GDM1 (cell line): Measurements from ENCODE around the gene OR2A12.
"Not testable (repeated sequence)": the region's sequence is repeated elsewhere in the genome, so short reads cannot be mapped to it uniquely, and the experiment has no call there.

Experiments
- DNase-seq: peaks from one replicate; lab custom pipeline; 2025; lab: John Stamatoyannopoulos, UW

Gene OR2A12

DNA sequence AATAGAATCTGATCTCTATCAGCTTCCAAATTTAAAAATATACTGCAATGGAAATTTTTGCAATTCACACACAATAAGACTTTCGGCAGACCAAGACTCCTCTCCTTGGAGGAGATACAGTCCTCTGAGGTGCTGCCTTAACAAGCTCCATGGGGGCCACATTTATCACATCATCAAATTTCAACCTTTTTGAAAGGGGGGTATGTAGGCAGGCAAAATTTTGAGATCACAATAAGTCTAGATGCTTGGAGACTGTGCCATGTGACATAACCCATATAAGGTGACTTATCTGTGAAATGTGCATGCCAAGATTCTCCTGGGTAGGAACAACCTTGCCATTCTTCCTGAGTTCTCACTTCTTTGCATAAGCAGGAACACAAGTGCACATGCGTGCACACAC is at the start of gene OR2A12:
TSS of gene OR2A12 (plus strand) at position 301 of the 400 bp plus-strand sequence. CDS start 8,830 bp downstream, outside the sequence.
- DNase-seq, result no peak

DNA sequence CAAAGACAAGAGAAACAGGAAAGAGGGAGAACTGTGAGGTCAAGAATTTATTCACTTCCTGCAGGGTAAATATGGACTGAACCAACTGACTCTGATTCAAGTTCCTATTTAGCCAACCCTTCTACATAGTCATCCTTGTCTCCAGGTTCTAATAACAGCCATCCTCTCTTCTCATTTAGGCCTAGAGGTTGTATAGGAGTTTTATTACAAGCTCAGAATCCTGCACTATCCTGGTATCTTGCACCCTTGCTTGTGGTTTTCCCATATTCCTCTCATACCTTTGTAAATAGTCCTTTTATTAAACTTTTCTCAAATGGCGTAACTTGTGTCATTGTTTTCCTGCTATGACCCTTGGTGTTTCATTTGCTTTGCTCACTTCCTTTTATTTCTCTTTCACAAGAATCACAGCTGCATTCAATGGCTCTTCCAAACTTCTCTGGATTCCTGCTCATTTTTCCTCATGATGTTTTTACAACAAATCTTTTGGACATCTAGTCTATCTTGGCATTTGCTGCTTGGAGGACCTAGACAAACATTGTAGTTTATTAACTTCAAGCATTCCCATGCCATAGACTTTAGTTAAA is 49.7 kb upstream of the OR2A12 start:
- DNase-seq, result no peak

GRCh38 chr7:144037414-144038035 is 48.6 kb upstream of the OR2A12 start:
- DNase-seq, result no peak

DNA sequence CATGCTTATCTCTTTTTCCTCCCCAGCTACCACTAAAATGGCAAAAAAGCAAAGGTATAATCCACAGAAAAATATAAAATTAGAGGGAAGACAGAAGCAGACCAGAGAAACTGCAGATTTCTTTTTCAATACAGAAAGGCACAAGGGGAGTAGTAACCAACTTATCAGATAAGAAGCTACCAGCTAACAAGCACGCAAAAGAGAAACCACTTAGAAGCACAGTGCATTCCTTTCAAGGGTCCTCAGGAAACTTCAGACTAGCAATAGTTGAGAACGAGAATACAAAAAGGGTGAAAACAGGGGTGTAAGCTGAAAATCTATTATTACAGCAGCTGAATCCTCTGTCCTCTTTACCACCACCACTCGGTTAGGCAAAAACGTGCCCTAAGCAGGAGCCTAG is 47.2 kb upstream of the OR2A12 start:
- no peak for DNase-seq

GRCh38 chr7:144048648-144049047 is 37.4 kb upstream of the OR2A12 start, which contains the start of gene OR2A5:
OR2A5 (plus strand) TSS chr7:144048948; CDS start chr7:144050402, 1,454 bp downstream.
- no peak for DNase-seq

DNA sequence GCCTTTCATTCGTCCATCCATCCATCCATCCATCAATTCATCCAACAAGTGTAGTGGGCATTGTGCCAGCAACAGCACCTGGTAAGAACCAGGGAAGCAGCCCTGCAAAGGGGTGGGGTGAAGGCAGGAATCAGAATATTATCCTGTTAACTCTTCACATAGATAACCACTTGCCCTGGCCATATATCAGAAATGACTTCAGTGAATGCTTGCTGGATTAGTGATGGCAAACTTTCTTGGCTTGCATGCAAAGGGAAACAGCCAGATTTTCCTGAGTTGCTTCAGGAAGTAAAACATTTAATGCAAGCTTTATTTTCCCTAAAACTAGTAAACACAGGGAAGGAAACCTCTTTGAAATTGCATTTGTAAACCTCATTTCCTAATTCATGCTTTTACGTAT is 36.6 kb upstream of the OR2A12 start:
- DNase-seq, result no peak

DNA sequence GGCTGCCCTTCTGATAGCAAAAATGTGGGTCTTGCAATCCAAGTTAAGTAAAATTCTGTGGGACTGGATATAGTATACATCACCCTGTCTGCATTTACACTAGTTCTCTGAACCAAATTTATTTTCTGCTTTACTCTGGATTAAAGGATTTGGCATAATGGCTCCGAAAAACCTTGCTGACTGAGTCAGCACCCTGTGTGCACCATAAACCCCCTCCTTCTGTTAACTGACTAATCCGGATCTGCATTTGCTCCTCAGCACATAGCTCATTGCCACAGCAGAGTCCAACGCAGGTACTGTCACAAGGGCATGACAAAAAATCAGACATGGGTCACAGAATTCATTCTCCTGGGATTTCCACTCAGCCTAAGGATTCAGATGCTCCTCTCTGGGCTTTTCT is 36.0 kb upstream of the OR2A12 start:
- no peak for DNase-seq

DNA sequence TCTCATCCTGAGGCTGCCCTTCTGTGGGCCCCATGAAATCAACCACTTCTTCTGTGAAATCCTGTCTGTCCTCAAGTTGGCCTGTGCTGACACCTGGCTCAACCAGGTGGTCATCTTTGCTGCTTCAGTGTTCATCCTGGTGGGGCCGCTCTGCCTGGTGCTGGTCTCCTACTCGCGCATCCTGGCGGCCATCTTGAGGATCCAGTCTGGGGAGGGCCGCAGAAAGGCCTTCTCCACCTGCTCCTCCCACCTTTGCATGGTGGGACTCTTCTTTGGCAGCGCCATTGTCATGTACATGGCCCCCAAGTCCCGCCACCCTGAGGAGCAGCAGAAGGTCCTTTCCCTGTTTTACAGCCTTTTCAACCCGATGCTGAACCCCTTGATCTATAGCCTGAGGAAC is 35.2 kb upstream of the OR2A12 start:
- DNase-seq, result not testable (repeated sequence)

- DNase-seq, result no peak
Measured at GRCh38 chr7:144057954-144058353, 28.1 kb upstream of the OR2A12 start.

- DNase-seq, result no peak
Measured at GRCh38 chr7:144063710-144064109, 22.4 kb upstream of the OR2A12 start.

DNA sequence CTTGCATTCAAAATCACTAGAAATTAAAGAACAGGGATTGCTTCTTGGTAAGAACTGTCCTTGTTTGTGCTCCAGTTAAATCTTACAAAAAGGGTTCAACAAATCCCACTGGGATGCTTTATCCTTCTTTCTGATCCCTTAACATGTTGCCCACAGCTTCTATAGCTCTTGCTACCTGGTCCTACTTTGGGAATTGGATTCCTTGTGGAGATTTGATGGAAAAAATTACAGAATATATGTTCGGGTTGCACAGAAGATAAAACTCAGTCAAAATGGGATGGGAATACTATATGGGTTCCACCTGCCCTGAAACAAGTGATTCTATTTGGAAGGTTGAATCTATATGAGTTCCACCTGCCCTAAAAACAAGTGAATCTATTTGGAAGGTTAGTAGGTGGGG is 16.6 kb upstream of the OR2A12 start, which contains the start of gene OR2A25:
TSS of gene OR2A25 (plus strand) at position 301 of the 400 bp plus-strand sequence. CDS start 4,409 bp downstream, outside the sequence.
- DNase-seq, result no peak

- DNase-seq, result no peak
Measured at GRCh38 chr7:144069953-144070352, 16.1 kb upstream of the OR2A12 start.

GRCh38 chr7:144074374-144074773 is 11.7 kb upstream of the OR2A12 start:
- no peak for DNase-seq

- no peak for DNase-seq
Measured at GRCh38 chr7:144086730-144087129, 652 bp downstream of the OR2A12 start.

DNA sequence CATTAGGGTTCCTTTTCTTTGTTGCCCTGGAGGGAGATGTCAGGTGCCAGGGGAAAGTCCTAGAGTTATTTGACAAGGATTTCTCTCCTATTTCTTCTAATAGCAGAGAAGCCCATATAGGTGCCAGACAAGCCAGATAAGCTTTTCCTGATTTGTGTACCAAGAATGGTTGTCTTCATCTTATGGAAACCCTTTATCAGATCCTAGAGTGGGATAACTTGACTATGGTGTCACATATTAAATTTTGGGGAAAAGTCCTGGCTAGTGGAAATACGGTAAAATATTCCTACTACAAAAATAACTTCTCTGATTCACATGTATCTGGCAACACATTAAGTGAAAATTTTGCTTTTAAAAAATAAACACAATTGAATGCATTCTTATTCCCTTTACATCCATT is 1.2 kb downstream of the OR2A12 start:
- no peak for DNase-seq

GRCh38 chr7:144090667-144091066 is 4.6 kb downstream of the OR2A12 start:
- DNase-seq, result no peak

- DNase-seq, result no peak
Measured at GRCh38 chr7:144098776-144099175, 12.7 kb downstream of the OR2A12 start.

DNA sequence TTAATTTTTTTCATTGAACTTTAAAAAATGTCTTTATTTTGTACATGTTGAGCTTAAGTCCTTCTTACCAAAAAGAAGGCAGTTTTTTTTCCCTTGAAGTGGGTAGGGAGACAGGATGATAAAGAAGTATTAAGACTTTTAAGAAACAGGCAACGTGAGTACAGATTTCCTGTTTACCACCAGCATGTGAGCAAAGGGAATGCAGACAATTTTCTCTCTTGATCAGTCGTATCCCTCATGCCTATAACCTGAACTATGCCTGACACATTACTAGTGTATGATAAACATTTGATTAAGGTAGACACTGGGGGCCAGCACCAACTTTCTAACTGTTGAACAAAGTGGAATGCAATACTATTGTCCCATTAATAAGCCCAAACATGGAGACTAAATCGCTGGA is 14.5 kb downstream of the OR2A12 start:
- no peak for DNase-seq

DNA sequence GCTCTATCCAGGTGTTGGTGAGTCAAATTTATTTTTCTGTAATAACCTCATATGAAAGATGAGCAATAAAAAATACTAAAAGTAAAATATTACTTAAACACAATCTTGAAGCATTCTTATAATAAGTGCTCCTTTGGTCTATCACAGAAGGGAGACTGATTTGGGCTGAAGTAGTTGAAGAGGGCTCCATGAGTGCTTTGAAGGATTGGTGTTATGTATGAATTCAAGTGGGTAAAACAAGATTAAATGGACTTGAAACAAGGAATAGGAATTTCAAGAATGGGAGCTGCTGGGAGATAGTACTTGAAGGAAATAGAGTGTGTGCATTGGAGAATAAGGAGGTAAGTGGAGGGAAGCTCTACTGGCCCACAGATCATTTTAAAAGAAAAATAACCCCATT is 16.0 kb downstream of the OR2A12 start:
- no peak for DNase-seq

DNA sequence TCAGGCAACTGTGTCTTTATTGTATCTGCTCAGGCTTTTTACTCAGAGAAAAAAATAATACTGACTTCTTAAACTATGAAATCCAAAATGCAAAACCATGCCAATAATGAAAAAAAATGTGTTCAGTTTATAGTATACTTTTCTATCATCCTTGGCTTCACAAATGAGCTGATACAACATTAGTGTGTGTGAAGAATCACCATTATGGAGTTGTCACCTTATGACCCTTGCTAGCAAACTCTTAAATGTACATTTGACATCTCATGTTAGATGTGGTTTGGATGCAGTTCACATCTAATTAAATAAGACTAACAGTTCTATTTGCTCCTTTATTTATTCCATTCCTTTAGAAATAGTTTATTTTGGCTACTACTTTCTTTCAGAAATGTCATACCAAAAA is 19.1 kb downstream of the OR2A12 start:
- DNase-seq, result no peak

- DNase-seq, result no peak
Measured at GRCh38 chr7:144109283-144109682, 23.2 kb downstream of the OR2A12 start, which contains the start of gene OR2A2. OR2A2 (plus strand) TSS chr7:144109583; CDS start chr7:144109583, 0 bp downstream.

- no peak for DNase-seq
Measured at GRCh38 chr7:144110272-144110671, 24.2 kb downstream of the OR2A12 start.

DNA sequence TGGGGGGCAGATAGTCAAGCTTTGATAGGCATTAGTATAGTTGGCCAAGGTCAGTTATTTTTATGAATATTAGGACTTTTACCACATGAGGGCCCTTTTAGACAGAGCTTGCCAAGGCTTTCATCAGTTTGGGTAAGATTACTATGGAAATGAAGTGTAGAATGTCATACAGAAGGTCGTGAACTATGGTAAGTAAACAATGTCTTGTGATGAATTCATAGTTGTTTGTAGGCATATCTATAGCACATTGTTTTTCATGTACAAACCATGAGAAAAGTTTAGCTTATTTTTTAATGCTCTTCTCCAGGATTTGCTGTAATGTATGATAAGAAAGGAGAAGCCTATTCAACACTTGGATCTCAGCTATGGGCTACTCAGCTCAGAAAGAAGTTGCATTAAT is 27.6 kb downstream of the OR2A12 start:
- DNase-seq, result no peak

GRCh38 chr7:144118341-144118740 is 32.3 kb downstream of the OR2A12 start:
- DNase-seq, result no peak
